ENCODE data around the gene SEZ6L2.

SEZ6L2 gene

DNA sequence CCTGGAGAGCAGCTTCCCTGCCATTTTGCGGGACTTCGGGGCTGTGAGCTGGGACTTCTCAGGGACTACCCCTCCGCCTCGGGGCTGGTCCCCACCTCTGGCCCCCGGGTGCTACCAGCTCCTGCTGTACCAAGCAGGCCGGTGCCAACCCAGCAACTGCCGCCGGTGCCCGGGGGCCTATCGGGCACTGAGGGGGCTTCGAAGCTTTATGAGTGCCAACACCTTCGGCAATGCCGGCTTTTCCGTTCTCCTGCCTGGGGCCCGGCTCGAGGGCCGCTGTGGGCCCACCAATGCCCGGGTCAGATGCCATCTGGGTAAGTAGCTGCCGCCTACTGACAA, 2.2 kb upstream of the SEZ6L2 start:
- H3K9me3 ChIP-seq (ENCODE audit: severe bottlenecking): no peaks in the 10 kb centered on the region
- peaks cover 16% of the 10 kb centered on the region for H3K36me3 ChIP-seq
- no peaks in the 10 kb centered on the region for H3K27me3 ChIP-seq (ENCODE audit: insufficient read depth, low read depth, severe bottlenecking)
- no peak overlapping the region for H3K4me3 ChIP-seq (ENCODE audit: low read depth, low read length)
- TF ChIP-seq, protein P1, sequence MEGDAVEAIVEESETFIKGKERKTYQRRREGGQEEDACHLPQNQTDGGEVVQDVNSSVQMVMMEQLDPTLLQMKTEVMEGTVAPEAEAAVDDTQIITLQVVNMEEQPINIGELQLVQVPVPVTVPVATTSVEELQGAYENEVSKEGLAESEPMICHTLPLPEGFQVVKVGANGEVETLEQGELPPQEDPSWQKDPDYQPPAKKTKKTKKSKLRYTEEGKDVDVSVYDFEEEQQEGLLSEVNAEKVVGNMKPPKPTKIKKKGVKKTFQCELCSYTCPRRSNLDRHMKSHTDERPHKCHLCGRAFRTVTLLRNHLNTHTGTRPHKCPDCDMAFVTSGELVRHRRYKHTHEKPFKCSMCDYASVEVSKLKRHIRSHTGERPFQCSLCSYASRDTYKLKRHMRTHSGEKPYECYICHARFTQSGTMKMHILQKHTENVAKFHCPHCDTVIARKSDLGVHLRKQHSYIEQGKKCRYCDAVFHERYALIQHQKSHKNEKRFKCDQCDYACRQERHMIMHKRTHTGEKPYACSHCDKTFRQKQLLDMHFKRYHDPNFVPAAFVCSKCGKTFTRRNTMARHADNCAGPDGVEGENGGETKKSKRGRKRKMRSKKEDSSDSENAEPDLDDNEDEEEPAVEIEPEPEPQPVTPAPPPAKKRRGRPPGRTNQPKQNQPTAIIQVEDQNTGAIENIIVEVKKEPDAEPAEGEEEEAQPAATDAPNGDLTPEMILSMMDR (IDR thresholded peaks at IDR 0.05; ENCODE audit: low read depth, low read length): no peak
- no peak overlapping the region for H3K27ac ChIP-seq
- DNase-seq: no peak

DNA sequence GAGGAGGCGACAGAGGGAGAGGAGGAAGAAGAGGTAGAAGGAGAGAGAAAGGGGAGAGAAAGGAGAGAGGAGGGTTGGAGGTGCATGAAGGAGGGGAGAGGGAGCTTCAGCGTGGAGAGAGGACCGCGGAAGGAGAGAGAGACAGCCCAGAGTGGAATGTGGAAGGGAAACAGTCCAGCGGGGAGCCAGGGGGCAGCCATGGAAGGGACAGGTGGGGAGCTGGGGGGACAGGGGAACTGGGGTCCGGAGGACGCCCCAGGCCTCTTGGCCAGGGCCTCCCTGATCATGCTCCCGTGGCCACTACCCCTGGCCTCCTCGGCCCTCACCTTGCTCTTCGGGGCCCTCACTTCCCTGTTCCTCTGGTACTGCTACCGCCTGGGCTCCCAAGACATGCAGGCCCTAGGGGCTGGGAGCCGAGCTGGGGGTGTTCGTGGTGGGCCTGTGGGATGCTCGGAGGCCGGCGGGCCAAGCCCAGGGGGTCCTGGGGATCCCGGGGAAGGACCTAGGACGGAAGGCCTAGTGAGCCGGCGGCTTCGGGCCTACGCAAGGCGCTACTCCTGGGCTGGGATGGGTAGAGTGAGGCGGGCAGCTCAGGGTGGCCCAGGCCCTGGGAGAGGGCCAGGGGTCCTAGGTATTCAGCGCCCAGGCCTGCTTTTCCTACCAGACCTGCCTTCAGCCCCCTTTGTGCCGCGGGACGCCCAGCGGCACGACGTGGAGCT, 1.7 kb upstream of the SEZ6L2 start:
- TF ChIP-seq, protein P1 (IDR thresholded peaks at IDR 0.05; ENCODE audit: low read depth, low read length): no peak
- no peak for DNase-seq
- Histone ChIP-seq H3K27ac (peak overlapping the region; percentile 84), H3K4me3 (ENCODE audit: low read depth, low read length) (peak overlapping the region; percentile 86), H3K36me3 (peaks cover 19% of the 10 kb centered on the region), H3K9me3 (ENCODE audit: severe bottlenecking) (no peaks in the 10 kb centered on the region), H3K27me3 (ENCODE audit: insufficient read depth, low read depth, severe bottlenecking) (no peaks in the 10 kb centered on the region)

DNA sequence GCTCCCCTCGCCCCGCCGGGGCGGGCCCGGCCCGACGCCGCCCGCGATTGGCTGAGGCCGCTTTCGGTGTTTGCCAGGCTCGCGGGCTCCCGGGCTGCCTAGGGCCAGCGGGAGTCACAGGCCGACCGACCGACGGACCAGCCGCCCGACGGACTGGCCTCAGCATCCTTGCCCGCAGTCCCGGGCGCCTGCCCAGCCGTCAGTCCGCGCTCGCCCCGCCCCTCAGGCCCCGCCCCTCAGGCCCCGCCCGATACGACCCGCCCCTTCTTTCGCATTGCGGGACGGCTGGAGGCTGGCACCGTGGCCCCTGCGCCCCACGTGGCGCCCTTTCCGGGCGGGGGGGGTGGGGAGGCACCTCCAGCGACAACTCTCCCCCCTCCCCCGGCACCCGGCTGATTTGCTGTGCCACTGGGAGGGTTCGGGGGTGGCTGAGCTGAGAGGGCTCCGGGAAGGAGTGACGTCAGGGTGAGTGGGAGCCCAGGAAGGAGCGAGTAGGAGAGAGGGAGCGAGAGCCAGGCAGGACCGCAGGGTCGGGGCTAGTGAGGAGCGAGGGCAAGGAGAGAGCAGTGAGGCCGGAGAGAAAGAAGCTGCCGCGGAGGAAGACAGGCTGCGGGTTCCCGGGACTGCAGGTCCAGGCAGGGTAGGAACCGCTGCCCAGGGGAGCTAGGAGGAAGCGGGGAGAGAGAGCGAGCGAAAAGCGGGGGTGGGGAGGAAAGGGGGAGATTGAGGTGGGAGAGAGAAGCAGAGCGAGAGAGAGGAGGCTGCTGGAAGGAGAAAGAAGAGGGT, 945 bp upstream of the SEZ6L2 start, which contains the start of gene ASPHD1:
ASPHD1 (plus strand) TSS at position 387 of the 786 bp plus-strand sequence. CDS start 484 bp downstream, outside the sequence.
- Histone ChIP-seq H3K36me3 (peaks cover 27% of the 10 kb centered on the region), H3K4me3 (ENCODE audit: low read depth, low read length) (peak within 1 kb of the TSS; percentile 86), H3K9me3 (ENCODE audit: severe bottlenecking) (no peaks in the 10 kb centered on the region), H3K27me3 (ENCODE audit: insufficient read depth, low read depth, severe bottlenecking) (no peaks in the 10 kb centered on the region), H3K27ac (peak within 1 kb of the TSS; percentile 84)
- TF ChIP-seq, protein P1 (IDR thresholded peaks at IDR 0.05; ENCODE audit: low read depth, low read length): no peak
- DNase-seq: peak; percentile 85

DNA sequence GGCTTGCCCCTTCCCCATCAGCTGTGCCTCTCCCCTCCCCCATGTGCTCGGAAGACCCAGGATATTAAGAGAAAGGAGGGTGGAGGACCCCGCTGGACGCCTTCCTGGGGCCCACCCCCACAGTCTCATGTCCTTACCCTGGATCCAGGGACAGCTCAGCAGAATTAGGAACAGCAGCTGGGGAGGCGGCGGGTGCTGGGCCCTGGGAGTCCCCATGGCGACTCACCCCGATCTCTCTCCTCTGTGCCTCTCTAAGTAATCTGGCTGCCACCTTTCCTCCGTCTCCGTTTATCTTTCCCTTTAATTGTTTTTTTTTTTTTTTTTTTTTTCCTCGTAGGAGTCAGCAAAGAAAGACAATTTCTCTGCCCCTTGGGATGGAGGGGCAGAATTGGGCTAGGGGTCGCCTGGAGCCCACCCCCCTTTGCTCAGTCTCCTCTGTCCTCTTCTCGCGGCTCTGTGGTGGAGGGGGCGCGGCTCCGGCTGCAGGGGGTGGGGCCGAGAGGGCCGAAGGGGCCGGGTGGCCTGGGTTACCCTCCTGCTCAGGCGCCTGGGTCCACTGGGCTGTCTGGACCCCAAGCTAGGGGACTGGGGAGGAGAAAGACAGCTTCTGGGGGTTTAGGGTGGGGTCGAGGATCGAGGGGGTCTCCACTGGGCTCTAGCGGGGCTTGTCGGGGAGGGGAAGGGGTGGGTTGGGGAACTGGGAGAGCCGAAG, 390 bp downstream of the SEZ6L2 start:
- peak overlapping the region; percentile 86 for H3K4me3 ChIP-seq (ENCODE audit: low read depth, low read length)
- H3K27ac ChIP-seq: peak overlapping the region; percentile 84
- H3K9me3 ChIP-seq (ENCODE audit: severe bottlenecking): no peaks in the 10 kb centered on the region
- TF ChIP-seq, protein P1 (IDR thresholded peaks at IDR 0.05; ENCODE audit: low read depth, low read length): no peak
- peaks cover 25% of the 10 kb centered on the region for H3K36me3 ChIP-seq
- peak; percentile 84 for DNase-seq
- H3K27me3 ChIP-seq (ENCODE audit: insufficient read depth, low read depth, severe bottlenecking): no peaks in the 10 kb centered on the region

DNA sequence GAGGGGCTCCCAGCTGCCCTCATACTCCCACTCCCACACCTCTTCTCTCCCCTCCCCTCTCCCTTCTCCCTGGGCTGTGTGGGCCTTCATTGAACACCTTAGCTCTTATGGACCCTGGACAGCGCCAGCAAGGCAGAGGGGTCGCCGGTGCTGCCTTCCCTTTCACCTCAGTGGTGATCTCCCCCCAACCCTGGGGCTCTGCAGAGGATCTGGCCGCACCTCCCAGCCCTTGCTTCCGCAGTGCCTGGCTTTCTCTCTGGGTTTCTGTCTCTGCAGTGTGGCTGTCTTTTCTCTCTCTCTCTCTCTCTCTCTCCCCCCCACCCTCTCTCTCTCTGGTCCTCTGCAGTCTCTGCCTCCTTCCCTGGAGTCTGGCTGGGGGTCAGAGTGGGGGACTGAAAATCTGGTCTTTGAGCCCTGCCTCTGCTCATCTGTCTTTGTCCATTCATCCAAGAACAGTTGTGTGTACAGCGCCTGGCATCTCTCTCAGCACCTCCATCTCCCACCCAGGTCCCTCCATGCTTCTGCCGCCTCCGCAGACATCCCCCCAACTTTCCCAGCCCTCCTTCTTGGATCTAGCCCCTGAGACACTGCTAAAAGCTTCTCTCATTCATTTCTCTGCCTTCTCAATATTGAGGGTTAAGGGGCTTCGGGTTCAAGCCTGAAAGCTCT, 1.1 kb downstream of the SEZ6L2 start:
- peak overlapping the region; percentile 84 for H3K27ac ChIP-seq
- H3K27me3 ChIP-seq (ENCODE audit: insufficient read depth, low read depth, severe bottlenecking): no peaks in the 10 kb centered on the region
- peak overlapping the region; percentile 86 for H3K4me3 ChIP-seq (ENCODE audit: low read depth, low read length)
- no peaks in the 10 kb centered on the region for H3K9me3 ChIP-seq (ENCODE audit: severe bottlenecking)
- H3K36me3 ChIP-seq: peaks cover 24% of the 10 kb centered on the region
- TF ChIP-seq, protein P1 (IDR thresholded peaks at IDR 0.05; ENCODE audit: low read depth, low read length): no peak
- no peak for DNase-seq
